Esophagus muscularis mucosa (tissue), 3 donors: ENCODE data around the gene EDIL3.

Experiments used
- CTCF ChIP-seq, 3 experiments: fragments of 200-600 bp in 2 of 3; fragments of 450-650 bp in 1 of 3; sonication (generic) in 2 of 3; IDR thresholded peaks; one replicate each; pipeline ENCODE4 v1.5.1; 2017 to 2019; ENCODE audit warnings: antibody characterized with exemption in 3 of 3, mild to moderate bottlenecking in 2 of 3, moderate library complexity in 1 of 3
- POLR2A ChIP-seq: fragments of 450-650 bp; IDR thresholded peaks from one replicate; pipeline ENCODE4 v1.6.1; 2017; ENCODE audit warnings: antibody characterized with exemption, moderate library complexity, mild to moderate bottlenecking, low read depth

- TF ChIP-seq CTCF (IDR thresholded peaks at IDR 0.05) (no peak), POLR2A (no peak)
These were observed 80.1 kb downstream of the EDIL3 start for GRCh38 chr5:84304599-84304998.
